GM19035 (cell line): ENCODE data around the gene HOXA10.

Source experiments
- ATAC-seq: cut with Tn5 transposase; IDR thresholded peaks from one replicate; pipeline ENCODE4 v1.9.1; 2021; ENCODE audit not compliant: unreplicated experiment

HOXA10 gene

DNA sequence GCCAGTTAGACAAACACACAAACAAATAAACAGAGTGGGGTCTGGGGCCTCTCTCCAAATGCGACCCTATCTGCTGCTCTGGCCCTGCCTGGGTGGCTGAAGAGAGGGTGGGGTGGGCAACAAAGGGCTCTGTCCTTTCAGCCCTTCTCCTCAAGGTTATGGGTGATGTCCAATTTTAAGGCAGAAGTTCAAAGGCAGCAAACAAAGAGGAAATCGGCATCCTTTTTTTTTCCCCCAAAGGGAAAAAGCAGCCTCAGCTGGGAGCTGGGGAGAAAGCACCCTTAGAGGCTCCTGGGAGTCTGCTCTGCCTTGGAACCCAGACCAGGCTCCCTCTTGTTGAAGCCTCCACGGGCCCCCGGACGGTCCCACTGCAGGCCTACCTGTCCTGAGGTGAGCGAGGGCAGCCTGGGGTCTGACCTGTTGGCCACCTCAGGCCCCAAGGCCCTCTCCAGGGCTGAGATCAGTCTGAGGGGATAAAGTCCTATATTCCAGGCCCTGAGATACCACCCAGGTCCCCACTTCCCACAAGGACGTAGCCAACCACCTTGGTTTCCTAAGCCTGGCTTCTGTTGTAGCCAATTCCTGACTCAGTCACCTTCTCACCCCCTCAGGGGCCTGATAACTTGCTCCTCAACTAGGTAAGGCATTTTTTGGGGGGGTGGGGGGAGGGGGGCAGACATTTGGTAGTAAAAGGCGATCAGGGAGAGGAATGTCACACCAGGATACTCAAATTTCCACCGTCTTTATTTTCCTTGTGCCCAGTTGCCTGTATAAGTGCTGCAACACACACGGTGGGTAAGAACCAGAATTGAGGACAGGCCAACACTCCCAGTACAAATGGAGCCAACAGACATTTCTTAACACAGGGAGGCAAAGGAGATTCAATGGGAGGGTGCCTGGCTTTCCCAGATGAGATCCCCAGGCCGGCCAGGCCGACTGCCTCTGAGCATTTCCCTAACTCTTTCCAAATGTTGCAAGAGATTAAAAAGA, 6.6 kb upstream of the HOXA10 start:
- ATAC-seq: no peak

- no peak for ATAC-seq
These were observed 5.6 kb upstream of the HOXA10 start for GRCh38 chr7:27179503-27180430.

- ATAC-seq: no peak
These were observed 4.9 kb upstream of the HOXA10 start for GRCh38 chr7:27179030-27179429.

DNA sequence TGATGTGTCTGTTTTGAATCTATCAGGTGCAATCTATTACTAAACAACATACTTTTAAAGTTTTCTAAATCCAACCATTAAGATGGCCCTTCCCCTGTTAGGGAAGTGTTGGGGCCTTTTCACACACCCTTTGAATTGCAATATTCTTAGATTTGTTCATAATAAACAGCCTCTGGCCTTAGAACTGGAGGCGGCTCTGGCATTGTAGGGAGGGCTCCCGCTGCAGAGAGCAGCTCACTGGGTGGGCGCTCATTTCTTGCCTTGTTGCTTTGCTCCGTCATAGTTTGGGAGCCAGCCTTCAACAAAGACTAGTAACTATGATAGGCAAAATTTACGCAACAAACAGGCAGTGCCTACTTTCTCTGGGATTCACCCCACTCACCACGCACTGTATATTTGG, 4.2 kb upstream of the HOXA10 start:
- ATAC-seq: no peak

DNA sequence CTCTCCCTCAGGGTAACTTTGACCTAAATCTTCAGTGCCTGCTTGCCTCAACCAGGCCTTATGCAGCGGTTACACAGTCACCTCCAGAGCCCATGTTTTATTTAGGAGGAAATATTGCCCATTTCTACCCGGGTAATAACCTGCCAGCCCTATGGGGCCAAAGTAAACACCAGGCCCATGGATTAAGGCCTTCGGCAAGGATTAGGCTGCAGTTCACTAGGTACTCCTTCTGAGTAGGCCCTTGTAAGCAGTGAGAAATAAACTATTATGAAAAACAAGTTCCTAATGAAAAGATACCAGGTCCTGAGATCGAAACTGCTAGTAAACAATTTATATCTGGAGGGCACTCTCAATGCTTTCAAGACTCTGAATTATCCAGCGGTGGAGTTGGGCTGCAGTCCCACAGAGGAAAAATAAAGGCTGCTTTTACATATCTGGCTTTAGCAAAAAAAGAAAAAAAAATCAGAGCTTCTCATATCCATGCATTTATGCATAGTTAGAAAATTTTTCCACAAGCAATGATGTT, 3.7 kb upstream of the HOXA10 start:
- no peak for ATAC-seq

DNA sequence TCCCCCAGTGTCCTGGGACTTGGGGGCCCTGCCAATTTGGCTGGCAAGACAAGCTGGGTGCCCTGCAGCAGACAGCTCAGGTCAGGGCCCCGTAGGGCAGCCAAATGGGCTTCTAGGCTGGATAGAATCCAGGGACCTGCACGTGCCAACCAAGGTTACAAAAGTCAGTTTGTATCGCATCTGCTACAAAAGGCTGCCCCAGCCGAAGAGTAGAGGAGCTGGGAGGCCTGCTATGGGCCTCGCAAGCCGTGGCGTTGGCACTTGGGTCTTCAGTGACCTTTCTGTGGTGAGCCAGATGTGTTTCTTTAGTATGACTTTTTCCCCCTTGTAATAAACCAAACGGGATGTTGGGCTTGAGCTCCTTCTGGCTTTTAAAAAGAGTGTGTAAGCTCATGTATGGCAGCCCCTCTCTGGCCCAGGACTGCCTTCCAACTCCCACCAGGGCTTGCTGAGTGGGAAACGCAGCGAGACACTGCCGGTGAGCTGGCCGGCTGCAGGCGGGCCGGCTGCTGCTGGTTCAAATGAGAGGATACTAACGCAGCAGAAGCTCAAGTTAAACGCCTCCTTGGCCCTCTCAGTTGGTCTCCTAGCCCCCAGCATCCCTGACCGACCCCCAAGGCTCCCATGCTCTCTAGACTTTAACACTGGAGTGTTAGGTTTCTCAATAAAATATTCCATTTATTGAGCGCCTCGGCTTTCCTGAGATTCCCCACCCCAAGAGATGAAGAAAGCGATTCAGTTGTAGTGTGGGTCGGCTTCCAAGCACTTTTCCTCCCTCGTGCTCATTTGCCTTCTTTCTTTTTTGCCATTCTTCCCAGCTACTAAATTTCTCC, 3.1 kb upstream of the HOXA10 start:
- ATAC-seq: no peak

- ATAC-seq: no peak
These were observed 2.4 kb upstream of the HOXA10 start for GRCh38 chr7:27176524-27176845.

- ATAC-seq: no peak
These were observed 1.8 kb upstream of the HOXA10 start for GRCh38 chr7:27175626-27176523.

DNA sequence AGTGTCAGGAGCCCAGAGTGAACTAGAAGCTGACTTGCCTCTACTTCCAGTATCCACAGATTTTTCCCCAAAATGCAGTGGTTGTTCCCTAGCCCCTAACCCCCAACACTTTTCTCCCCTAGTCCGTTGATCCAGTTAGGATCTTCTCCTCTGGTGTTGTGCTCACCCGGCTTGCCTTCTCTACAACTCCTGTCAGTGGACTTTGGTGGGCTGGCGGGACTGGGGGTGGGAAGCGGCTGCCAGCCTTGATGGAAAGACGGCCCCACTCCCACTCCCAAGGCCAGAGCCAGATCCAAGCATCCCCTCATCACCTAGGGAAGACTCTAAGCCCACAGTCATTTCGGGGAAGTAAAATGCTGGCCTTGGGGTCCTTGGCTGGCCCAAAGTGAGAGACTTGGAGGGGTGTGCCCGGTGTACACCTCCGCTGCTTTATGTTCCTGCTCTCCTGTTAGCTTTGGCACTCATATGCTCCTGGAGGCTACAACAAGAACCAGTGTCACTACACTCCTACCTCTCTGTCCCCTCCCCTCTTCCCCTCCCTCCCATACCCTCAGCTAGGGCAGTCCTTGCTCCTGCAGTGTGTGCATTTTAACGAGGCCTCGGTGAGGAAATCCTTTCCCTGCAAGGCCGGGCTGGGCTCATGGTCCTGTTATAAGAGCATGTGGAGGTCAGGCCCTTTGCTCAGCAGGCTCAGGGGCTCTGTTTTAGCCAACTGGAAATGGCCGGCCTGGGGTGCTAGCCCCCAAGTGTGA, 930 bp upstream of the HOXA10 start:
- no peak for ATAC-seq

GRCh38 chr7:27173511-27173955, 587 bp downstream of the HOXA10 start:
- ATAC-seq: no peak

GRCh38 chr7:27172823-27173510, 1.2 kb downstream of the HOXA10 start:
- no peak for ATAC-seq

DNA sequence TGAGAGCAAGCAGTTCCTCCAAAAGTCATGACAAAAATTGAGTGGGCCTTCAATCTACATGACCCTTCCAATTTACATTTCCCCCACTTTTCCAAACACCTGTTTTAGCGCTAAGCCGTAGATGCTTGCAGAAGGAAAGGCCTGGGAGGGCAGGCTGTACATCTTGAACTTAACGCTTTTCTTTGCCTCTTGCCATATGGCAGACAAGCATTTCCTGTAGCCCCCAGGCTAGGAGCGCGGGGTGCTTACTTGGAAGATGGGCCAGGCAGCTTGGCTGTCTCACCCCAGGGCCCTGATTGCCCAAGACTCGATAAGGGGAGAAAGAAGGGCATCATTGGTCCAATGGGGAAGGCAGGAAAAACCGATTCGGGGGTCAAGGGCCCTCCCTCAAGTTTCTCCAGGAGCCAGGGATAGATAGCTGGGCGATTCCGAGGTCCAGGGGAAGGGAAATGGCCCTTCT, 1.8 kb downstream of the HOXA10 start:
- ATAC-seq: no peak

- no peak for ATAC-seq
These were observed 2.3 kb downstream of the HOXA10 start for GRCh38 chr7:27171637-27172314.

DNA sequence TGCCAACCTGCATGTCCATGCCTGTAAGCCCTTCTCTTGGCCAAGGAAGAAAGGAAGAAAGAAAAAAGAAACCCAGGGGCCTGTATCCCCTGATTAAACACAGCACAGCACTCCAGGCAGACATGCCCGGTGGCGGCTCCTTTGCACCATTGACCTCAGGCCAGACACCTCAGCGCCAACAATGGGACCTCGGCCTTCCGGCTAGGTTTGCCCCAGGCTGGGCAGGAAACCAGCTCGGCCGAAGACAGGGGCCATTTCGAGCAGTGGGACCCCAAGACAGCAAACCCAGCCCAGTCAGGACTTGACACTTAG, 2.8 kb downstream of the HOXA10 start:
- no peak for ATAC-seq

GRCh38 chr7:27170426-27171324, 3.4 kb downstream of the HOXA10 start:
- ATAC-seq: no peak

DNA sequence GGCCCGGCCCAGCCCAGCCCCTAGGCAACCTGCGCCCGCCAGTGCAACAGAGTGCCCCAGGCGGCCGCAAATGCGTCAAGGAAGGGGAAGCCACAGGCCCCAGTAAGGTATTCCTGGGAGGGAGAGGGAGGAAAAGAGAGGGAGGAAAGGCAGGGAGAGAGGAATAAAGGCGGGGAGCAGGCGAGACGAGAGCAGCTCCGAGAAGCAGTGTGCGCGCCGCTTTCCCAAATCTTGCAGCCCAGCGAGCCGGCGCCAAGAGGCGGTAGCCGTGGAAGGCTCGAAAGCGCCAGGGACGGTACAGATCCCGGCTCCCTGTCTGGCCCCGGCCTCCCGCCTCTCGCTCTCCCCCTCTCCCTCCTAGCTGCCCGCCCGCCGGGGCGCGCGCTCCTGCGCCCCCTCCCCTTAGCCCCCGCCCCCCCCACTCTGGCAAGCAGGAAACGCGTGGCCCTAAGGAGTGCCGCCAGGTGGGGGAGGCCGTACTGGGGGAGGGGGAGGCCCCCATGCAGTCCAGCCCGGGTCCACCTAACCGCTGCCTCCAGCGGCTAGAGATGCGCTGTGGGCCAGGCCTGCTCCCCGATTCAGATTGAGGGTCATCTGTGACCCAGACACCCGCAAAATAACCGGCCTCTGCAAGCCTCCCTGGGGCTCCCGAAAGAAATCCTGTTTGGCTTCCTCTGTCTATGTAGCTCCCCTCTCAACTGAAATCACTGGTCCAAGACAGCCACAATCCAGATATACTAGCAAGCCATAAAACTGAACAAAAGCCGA, 4.3 kb downstream of the HOXA10 start:
- ATAC-seq: no peak
